Measurements from ENCODE around the gene RNF114. TPM values are rescaled to one million over a fixed set of nuclear protein-coding genes. Genes with fewer than 3 reads are reported as not detected.
A peak's percentile ranks its signal among the peaks of the same experiment; 100 is the strongest.

The RNF114 gene
- total RNA-seq, 4 donors from 2014 or later: 132 to 279 (median 179) TPM

- Histone ChIP-seq H3K36me3 (peaks cover 13 to 22% of the 10 kb centered on the region in 2 donors), H3K27ac (peak overlapping the region; percentile 60 to 91 (median 88)), H3K4me3 (replicated peaks in 1 of 3) (peak overlapping the region; percentile 25 to 72 (median 66)), H3K9me3 (no peaks in the 10 kb centered on the region), H3K4me1 (peaks cover 47 to 70% of the 10 kb centered on the region in 2 donors), H3K27me3 (no peaks in the 10 kb centered on the region)
- DNase-seq: peak; percentile 41 to 46
- 58 to 72% methylated on average over 11 to 18 of the region's 18 CpGs for WGBS, 2 donors
- intact Hi-C loops (cut with DNase I): loop anchor here (10.0 kb wide), 1 partner anchor 171 kb away; the partner anchor contains the start of gene PEDS1
- TF ChIP-seq CTCF (IDR thresholded peaks at IDR 0.05) (no peak), POLR2A (IDR thresholded peaks at IDR 0.05) (peak in 1 of 2 donors; percentile 11)
Observed at GRCh38 chr20:49983848-49984408, 47.7 kb downstream of the RNF114 start.

GRCh38 chr20:49984426-49985153, 48.4 kb downstream of the RNF114 start:
- peak overlapping the region; percentile 60 to 91 (median 88) for H3K27ac ChIP-seq
- H3K36me3 ChIP-seq: peaks cover 13 to 22% of the 10 kb centered on the region in 2 donors

GRCh38 chr20:49985157-49985556, 49.0 kb downstream of the RNF114 start:
- no peak for DNase-seq
- no peak for TF ChIP-seq CTCF (IDR thresholded peaks at IDR 0.05)
- TF ChIP-seq POLR2A (IDR thresholded peaks at IDR 0.05): no peak
- intact Hi-C loops (cut with DNase I): loop anchor here (10.0 kb wide), 1 partner anchor 170 kb away; the partner anchor contains the start of gene PEDS1
- H3K4me1 ChIP-seq: peaks cover 56 to 77% of the 10 kb centered on the region in 2 donors
- peaks cover 13 to 22% of the 10 kb centered on the region in 2 donors for H3K36me3 ChIP-seq
- no peaks in the 10 kb centered on the region for H3K27me3 ChIP-seq
- 60 to 61% methylated on average over 6 of the region's 6 CpGs for WGBS, 2 donors
- H3K4me3 ChIP-seq (replicated peaks in 1 of 3): peak overlapping the region; percentile 32 to 72 (median 66)
- no peaks in the 10 kb centered on the region for H3K9me3 ChIP-seq
- H3K27ac ChIP-seq: peak overlapping the region; percentile 45 to 91 (median 88)

More at GRCh38 chr20:49984426-49985153, 48.4 kb downstream of the RNF114 start:
- TF ChIP-seq CTCF (IDR thresholded peaks at IDR 0.05): no peak
- no peak for TF ChIP-seq POLR2A (IDR thresholded peaks at IDR 0.05)
- Histone ChIP-seq H3K9me3 (no peaks in the 10 kb centered on the region), H3K27me3 (no peaks in the 10 kb centered on the region), H3K4me3 (replicated peaks in 1 of 3) (peak overlapping the region; percentile 32 to 72 (median 66)), H3K4me1 (peaks cover 51 to 72% of the 10 kb centered on the region in 2 donors)
- WGBS, 2 donors: 73 to 77% methylated on average over 13 of the region's 13 CpGs
- intact Hi-C loops (cut with DNase I): loop anchor here (10.0 kb wide), 1 partner anchor 170 kb away; the partner anchor contains the start of gene PEDS1
- no peak for DNase-seq

- no peaks in the 10 kb centered on the region for H3K9me3 ChIP-seq
- 65 to 69% methylated on average over 6 to 10 of the region's 13 CpGs for WGBS, 2 donors
- peak overlapping the region; percentile 32 to 72 (median 66) for H3K4me3 ChIP-seq (replicated peaks in 1 of 3)
- H3K27me3 ChIP-seq: no peaks in the 10 kb centered on the region
- peaks cover 60 to 81% of the 10 kb centered on the region in 2 donors for H3K4me1 ChIP-seq
- no peak for DNase-seq
- no peak for TF ChIP-seq CTCF (IDR thresholded peaks at IDR 0.05)
- TF ChIP-seq POLR2A (IDR thresholded peaks at IDR 0.05): no peak
- H3K36me3 ChIP-seq: peaks cover 13 to 22% of the 10 kb centered on the region in 2 donors
- intact Hi-C loops (cut with DNase I): loop anchor here (10.0 kb wide), 1 partner anchor 169 kb away; the partner anchor contains the start of gene PEDS1
- peak overlapping the region; percentile 45 to 91 (median 88) for H3K27ac ChIP-seq
Observed at GRCh38 chr20:49985617-49986016, 49.4 kb downstream of the RNF114 start.

All from thyroid gland (tissue), 4 donors.